ENCODE results near the gene COPS4.

GRCh38 chr4:83029688-83030087, 5.3 kb upstream of the COPS4 start:
- TF ChIP-seq CTCF (IDR thresholded peaks at IDR 0.05) (no peak), POLR2A (IDR thresholded peaks at IDR 0.05) (no peak)

Measured in thyroid gland (tissue), 4 donors.